ENCODE results near the gene CEP170.

GRCh38 chr1:243234978-243235647 lies 20.0 kb downstream of the CEP170 start:
- TF ChIP-seq EZH2 (IDR thresholded peaks at IDR 0.05; ENCODE audit: low read depth, unreplicated experiment) (no peak), CTCF (conservative IDR thresholded peaks at IDR 0.05; ENCODE audit: low read depth in 2 of 2) (no peak), CREB1 (CRISPR knock-in tag; IDR thresholded peaks at IDR 0.05; ENCODE audit: low read depth) (no peak), EZH2phosphoT487 (IDR thresholded peaks at IDR 0.05; ENCODE audit: unreplicated experiment) (no peak), POLR2AphosphoS5 (IDR thresholded peaks at IDR 0.05; ENCODE audit: low read depth) (no peak), ETS1 (IDR thresholded peaks at IDR 0.05) (no peak), ZNF114 (CRISPR knock-in tag; IDR thresholded peaks at IDR 0.05) (no peak), REST (IDR thresholded peaks at IDR 0.05; ENCODE audit: unreplicated experiment) (no peak), STAT1 (IDR thresholded peaks at IDR 0.05; ENCODE audit: unreplicated experiment) (no peak), JUNB (IDR thresholded peaks at IDR 0.05; ENCODE audit: unreplicated experiment) (no peak), ZNF331 (CRISPR knock-in tag; IDR thresholded peaks at IDR 0.05; ENCODE audit: low read depth) (no peak), NANOG (IDR thresholded peaks at IDR 0.05; ENCODE audit: borderline replicate concordance) (no peak), ZNF462 (CRISPR knock-in tag; IDR thresholded peaks at IDR 0.05) (no peak)

Data from GM23338 (cell line).